Neural crest cell (in vitro differentiated cells): ENCODE data around the gene MAP3K6. TPM values are rescaled to one million over a fixed set of nuclear protein-coding genes. Genes with fewer than 3 reads are reported as not detected.

Experiments used
- DNase-seq: peaks from one replicate; pipeline ENCODE4 v3.0.0; 2021; ENCODE audit warnings: low read depth, mixed read lengths, low spot score
- H3K27ac Mint-ChIP-seq: one replicate; pipeline ENCODE4 v1.8.0; 2021; ENCODE audit warnings: mild to moderate bottlenecking, mixed read lengths; ENCODE audit not compliant: unreplicated experiment
- H3K27me3 Mint-ChIP-seq: 2 replicates; pipeline ENCODE4 v1.8.0; 2021; ENCODE audit warnings: low read depth, mild to moderate bottlenecking, mixed read lengths
- H3K36me3 Mint-ChIP-seq: 2 replicates; pipeline ENCODE4 v1.8.0; 2021; ENCODE audit warnings: low read depth, mild to moderate bottlenecking, mixed read lengths
- H3K4me1 Mint-ChIP-seq: 2 replicates; pipeline ENCODE4 v1.8.0; 2021; ENCODE audit warnings: mixed read lengths
- H3K4me3 Mint-ChIP-seq: one replicate; pipeline ENCODE4 v1.8.0; 2021; ENCODE audit warnings: mild to moderate bottlenecking, mixed read lengths
- H3K9me3 Mint-ChIP-seq: 2 replicates; pipeline ENCODE4 v1.8.0; 2021; ENCODE audit warnings: mixed read lengths
- CTCF ChIP-seq: fragments of 200-600 bp; sonication (generic); conservative IDR thresholded peaks from 2 replicates; pipeline ENCODE4 v1.5.0; 2021; ENCODE audit warnings: antibody characterized with exemption, mild to moderate bottlenecking
- total RNA-seq: library from RNA; stranded (reverse); gene quantifications from 2 replicates; pipeline ENCODE4 v1.2.1, GENCODE V29; 2021

The MAP3K6 gene
- total RNA-seq, 1 donor from 2014 or later = 13.6 TPM

GRCh38 chr1:27400082-27400962 is 33.6 kb upstream of the MAP3K6 start:
- no peaks in the 10 kb centered on the region for H3K9me3 Mint-ChIP-seq
- no peaks in the 10 kb centered on the region for H3K36me3 Mint-ChIP-seq
- no peak for TF ChIP-seq CTCF
- peak overlapping the region; percentile 36 for H3K4me3 Mint-ChIP-seq
- H3K4me1 Mint-ChIP-seq = peaks cover 58% of the 10 kb centered on the region
- H3K27me3 Mint-ChIP-seq = peaks cover 2% of the 10 kb centered on the region
- DNase-seq = no peak
- H3K27ac Mint-ChIP-seq = peak overlapping the region; percentile 86

- peaks cover 58% of the 10 kb centered on the region for H3K4me1 Mint-ChIP-seq
- TF ChIP-seq CTCF = no peak
- H3K4me3 Mint-ChIP-seq = peak overlapping the region; percentile 36
- no peak for DNase-seq
- peak overlapping the region; percentile 28 for H3K27ac Mint-ChIP-seq
- peaks cover 2% of the 10 kb centered on the region for H3K27me3 Mint-ChIP-seq
- no peaks in the 10 kb centered on the region for H3K36me3 Mint-ChIP-seq
- no peaks in the 10 kb centered on the region for H3K9me3 Mint-ChIP-seq
Measured at GRCh38 chr1:27399251-27400025, 32.7 kb upstream of the MAP3K6 start.

- peaks cover 51% of the 10 kb centered on the region for H3K4me1 Mint-ChIP-seq
- no peaks in the 10 kb centered on the region for H3K36me3 Mint-ChIP-seq
- peak overlapping the region; percentile 36 for H3K4me3 Mint-ChIP-seq
- H3K9me3 Mint-ChIP-seq = no peaks in the 10 kb centered on the region
- TF ChIP-seq CTCF = no peak
- DNase-seq = no peak
- H3K27ac Mint-ChIP-seq = peak overlapping the region; percentile 28
- H3K27me3 Mint-ChIP-seq = peaks cover 2% of the 10 kb centered on the region
Measured at GRCh38 chr1:27398405-27399149, 31.8 kb upstream of the MAP3K6 start.

- DNase-seq = no peak
- Mint-ChIP-seq H3K9me3 (no peaks in the 10 kb centered on the region), H3K4me3 (no peak overlapping the region), H3K4me1 (peaks cover 49% of the 10 kb centered on the region), H3K27ac (no peak overlapping the region), H3K36me3 (no peaks in the 10 kb centered on the region), H3K27me3 (peaks cover 2% of the 10 kb centered on the region)
- TF ChIP-seq CTCF = no peak
Measured at GRCh38 chr1:27397749-27398148, 31.0 kb upstream of the MAP3K6 start.

- no peak overlapping the region for H3K4me3 Mint-ChIP-seq
- H3K27me3 Mint-ChIP-seq = peaks cover 2% of the 10 kb centered on the region
- no peak for DNase-seq
- H3K4me1 Mint-ChIP-seq = peaks cover 51% of the 10 kb centered on the region
- H3K9me3 Mint-ChIP-seq = no peaks in the 10 kb centered on the region
- no peak for TF ChIP-seq CTCF
- no peak overlapping the region for H3K27ac Mint-ChIP-seq
- no peaks in the 10 kb centered on the region for H3K36me3 Mint-ChIP-seq
Measured at GRCh38 chr1:27397110-27397509, 30.3 kb upstream of the MAP3K6 start.
